GM23248 (cell line): ENCODE measurements around the gene TOX2. TPM values are rescaled to one million over a fixed set of nuclear protein-coding genes. Genes with fewer than 3 reads are reported as not detected.
A peak's percentile ranks its signal among the peaks of the same experiment; 100 is the strongest.

Experiments used
- DNase-seq: peaks from one replicate; pipeline ENCODE4 v3.0.0-alpha.2; 2015
- H2AFZ ChIP-seq: fragments of 200-600 bp; sonication (generic); 2 replicates; pipeline ENCODE4 v1.6.1; 2016; ENCODE audit warnings: antibody characterized with exemption
- H3F3A ChIP-seq: fragments of 200-600 bp; sonication (generic); 2 replicates; pipeline ENCODE4 v1.6.1; 2016; ENCODE audit warnings: mild to moderate bottlenecking, antibody characterized with exemption, mixed run types; ENCODE audit not compliant: insufficient read depth
- H3K27ac ChIP-seq: fragments of 200-600 bp; sonication (generic); 2 replicates; pipeline ENCODE4 v1.5.1; 2016; ENCODE audit warnings: mild to moderate bottlenecking
- H3K27me3 ChIP-seq: fragments of 200-600 bp; sonication (generic); replicated peaks from 2 replicates; pipeline ENCODE4 v1.6.1; 2016; ENCODE audit warnings: mild to moderate bottlenecking; ENCODE audit not compliant: insufficient read depth
- H3K36me3 ChIP-seq: fragments of 200-600 bp; sonication (generic); 2 replicates; pipeline ENCODE4 v1.6.1; 2016; ENCODE audit warnings: low read depth, mild to moderate bottlenecking
- H3K4me1 ChIP-seq: fragments of 200-600 bp; sonication (generic); 2 replicates; pipeline ENCODE4 v1.6.1; 2016; ENCODE audit warnings: mild to moderate bottlenecking; ENCODE audit not compliant: insufficient read depth
- H3K4me2 ChIP-seq: fragments of 200-600 bp; sonication (generic); one replicate; pipeline ENCODE4 v1.6.1; 2016; ENCODE audit warnings: mild to moderate bottlenecking; ENCODE audit not compliant: unreplicated experiment
- H3K4me3 ChIP-seq: fragments of 200-600 bp; sonication (generic); 2 replicates; pipeline ENCODE4 v1.5.1; 2016; ENCODE audit warnings: mild to moderate bottlenecking
- H3K79me2 ChIP-seq: fragments of 200-600 bp; sonication (generic); 2 replicates; pipeline ENCODE4 v1.6.1; 2016; ENCODE audit warnings: mild to moderate bottlenecking; ENCODE audit not compliant: insufficient read depth
- H3K9ac ChIP-seq: fragments of 200-600 bp; sonication (generic); 2 replicates; pipeline ENCODE4 v1.6.1; 2016; ENCODE audit warnings: mild to moderate bottlenecking
- H3K9me2 ChIP-seq: fragments of 200-600 bp; sonication (generic); 2 replicates; pipeline ENCODE4 v1.6.1; 2016; ENCODE audit warnings: mixed run types, mild to moderate bottlenecking, moderate library complexity; ENCODE audit not compliant: insufficient read depth
- H3K9me3 ChIP-seq: fragments of 200-600 bp; sonication (generic); one replicate; pipeline ENCODE4 v1.6.1; 2017; ENCODE audit warnings: low read depth
- H4K20me1 ChIP-seq: fragments of 200-600 bp; sonication (generic); 2 replicates; pipeline ENCODE4 v1.6.0; 2016; ENCODE audit not compliant: insufficient read depth
- EZH2 ChIP-seq: fragments of 200-600 bp; sonication (generic); IDR thresholded peaks from 2 replicates; pipeline ENCODE4 v1.6.1; 2018; ENCODE audit warnings: antibody characterized with exemption, mild to moderate bottlenecking; ENCODE audit not compliant: insufficient read depth, poor library complexity, severe bottlenecking
- EZH2phosphoT487 ChIP-seq: fragments of 200-600 bp; sonication (generic); IDR thresholded peaks from 2 replicates; pipeline ENCODE4 v1.6.1; 2018; ENCODE audit warnings: antibody characterized with exemption, moderate library complexity, mild to moderate bottlenecking, low read depth; ENCODE audit not compliant: insufficient read depth
- WGBS, 2 experiments: methylation state at CpG; one replicate each; pipeline ENCODE4 v1.1.6; 2015 to 2017; ENCODE audit warnings: low lambda C conversion rate in 2 of 2, low coverage in 1 of 2; ENCODE audit errors: missing lambda C conversion rate in 2 of 2; 5-methylcytosine and 5-hydroxymethylcytosine counted together
- in situ Hi-C: fragments of 300-500 bp; cut with MboI; formaldehyde crosslinking; loops from 2 replicates; pipeline ENCODE4 v1.15.0; 2020
- polyA plus RNA-seq: library from polyadenylated mRNA; unstranded; fragments of >200 nt; fragmentation: Nextera tagmentation; extraction: Ambion mirVana; gene quantifications from 2 replicates; pipeline ENCODE4 v1.2.1, GENCODE V29; 2016
- total RNA-seq: library from RNA; depleted of rRNA; stranded (reverse); fragments of >200 nt; shearing (Covaris generic); gene quantifications from 2 replicates; pipeline ENCODE4 v1.2.3, GENCODE V29; 2014

TOX2 gene
- total and polyA plus RNA-seq, 2 experiments from 2014 or later = 0.97 to 15.9 TPM

DNA sequence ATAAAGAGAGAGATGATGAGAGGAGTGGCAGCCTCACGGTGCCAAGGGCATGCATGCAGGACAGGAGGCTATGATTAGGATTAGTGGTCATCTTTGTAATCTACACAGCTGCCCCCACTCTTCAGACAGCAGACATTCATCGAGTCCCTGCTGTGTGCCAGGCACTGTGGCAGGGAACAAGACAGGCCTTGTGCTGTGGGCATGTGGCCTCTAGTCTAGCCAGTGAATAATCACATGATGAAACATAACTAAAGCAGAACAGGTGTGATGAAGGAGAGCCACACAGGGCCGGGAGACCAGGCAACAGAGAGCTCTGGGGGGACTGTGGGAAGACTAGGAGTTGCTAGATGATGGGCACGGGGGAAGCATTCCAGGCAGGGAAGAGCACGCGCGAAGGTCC is 22.2 kb downstream of the TOX2 start:
- peaks cover 34% of the 10 kb centered on the region for H3K4me1 ChIP-seq
- no peak overlapping the region for H3K4me2 ChIP-seq
- in situ Hi-C loops = no loop called here

DNA sequence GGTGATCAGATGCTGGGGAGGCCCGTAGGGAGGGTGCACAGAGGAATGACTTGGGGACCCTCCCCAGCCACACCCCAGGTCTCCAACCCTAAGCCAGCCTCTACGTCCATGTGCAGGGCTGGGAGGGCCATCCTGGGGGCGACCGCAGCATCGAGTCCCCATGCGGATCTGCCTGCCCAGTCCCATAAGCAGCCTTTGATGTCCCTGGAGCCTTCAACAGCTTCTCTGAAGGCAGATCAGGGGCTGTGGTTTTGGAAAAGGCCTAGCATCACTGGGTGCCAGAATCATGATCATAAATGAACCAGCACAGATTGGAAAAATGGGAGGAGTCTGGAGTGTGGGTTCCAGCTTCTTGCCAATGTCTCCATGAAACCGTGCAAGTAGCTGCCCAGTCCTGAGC is 22.9 kb downstream of the TOX2 start:
- no peak overlapping the region for H3K4me3 ChIP-seq
- no peaks in the 10 kb centered on the region for H3K9me2 ChIP-seq
- no peaks in the 10 kb centered on the region for H3K27me3 ChIP-seq
- H3K79me2 ChIP-seq = 0 out of 2 replicates have a peak, but pooled peaks cover 5% of the 10 kb centered on the region
- no peak overlapping the region for H3K27ac ChIP-seq
- WGBS, 2 experiments = 57 to 64% methylated on average over 6 to 7 of the region's 7 CpGs
- TF ChIP-seq EZH2phosphoT487 (no peak), EZH2 (no peak)
- peaks cover 22% of the 10 kb centered on the region for H3F3A ChIP-seq
- H3K4me1 ChIP-seq = peaks cover 42% of the 10 kb centered on the region
- H2AFZ ChIP-seq = no peak overlapping the region
- no peaks in the 10 kb centered on the region for H3K9me3 ChIP-seq
- no peaks in the 10 kb centered on the region for H3K36me3 ChIP-seq
- DNase-seq = peak; percentile 68
- no peaks in the 10 kb centered on the region for H4K20me1 ChIP-seq
- in situ Hi-C loops = no loop called here
- H3K4me2 ChIP-seq = no peak overlapping the region
- H3K9ac ChIP-seq = no peak overlapping the region

More for the DNA sequence above, 22.2 kb downstream of the TOX2 start:
- no peaks in the 10 kb centered on the region for H3K9me2 ChIP-seq
- no peak for TF ChIP-seq EZH2phosphoT487
- H2AFZ ChIP-seq = no peak overlapping the region
- H3K36me3 ChIP-seq = no peaks in the 10 kb centered on the region
- WGBS, 2 experiments = 98% methylated on average over 7 of the region's 7 CpGs
- no peaks in the 10 kb centered on the region for H4K20me1 ChIP-seq
- H3K79me2 ChIP-seq = peaks cover 9% of the 10 kb centered on the region
- H3K9ac ChIP-seq = no peak overlapping the region
- no peak overlapping the region for H3K27ac ChIP-seq
- H3F3A ChIP-seq = peaks cover 16% of the 10 kb centered on the region
- no peak overlapping the region for H3K4me3 ChIP-seq
- H3K9me3 ChIP-seq = no peaks in the 10 kb centered on the region
- no peak for DNase-seq
- no peaks in the 10 kb centered on the region for H3K27me3 ChIP-seq

DNA sequence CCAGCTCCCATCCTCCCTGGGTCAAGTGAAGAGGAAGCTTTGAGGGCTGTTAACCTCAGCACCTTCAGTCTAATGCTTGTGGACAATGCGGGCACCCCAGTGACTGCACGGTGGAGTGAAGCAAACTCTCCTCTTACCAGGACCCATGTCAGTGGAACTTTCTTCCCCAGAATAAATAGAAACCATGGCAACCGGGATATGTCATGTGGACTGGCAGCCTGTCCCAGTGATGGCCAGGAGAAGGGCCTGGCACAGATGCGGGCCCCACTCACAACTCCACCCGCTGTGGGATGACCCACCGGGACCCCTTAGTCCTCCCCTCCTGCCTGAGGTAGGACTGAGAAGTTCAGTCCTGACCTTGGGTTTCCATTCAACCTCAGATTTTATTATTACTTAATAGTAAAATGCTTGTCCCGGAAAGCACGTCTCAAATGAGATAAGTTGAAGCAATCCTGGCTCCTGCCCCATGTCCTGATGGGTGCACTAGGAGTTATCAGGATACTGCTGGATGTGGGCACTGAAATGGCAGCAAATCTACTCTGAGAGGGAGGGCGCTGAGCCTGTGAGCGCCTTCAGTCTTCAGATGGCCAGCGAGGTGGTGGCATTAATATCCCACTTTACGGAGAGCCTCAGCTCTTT is 23.5 kb downstream of the TOX2 start:
- no peaks in the 10 kb centered on the region for H3K27me3 ChIP-seq
- H4K20me1 ChIP-seq = no peaks in the 10 kb centered on the region
- DNase-seq = peak; percentile 53
- no peak overlapping the region for H3K27ac ChIP-seq
- in situ Hi-C loops = no loop called here
- H3K4me1 ChIP-seq = peaks cover 47% of the 10 kb centered on the region
- no peak overlapping the region for H3K9ac ChIP-seq
- H3K79me2 ChIP-seq = 0 out of 2 replicates have a peak, but pooled peaks cover 5% of the 10 kb centered on the region
- no peaks in the 10 kb centered on the region for H3K9me3 ChIP-seq
- WGBS, 2 experiments = 84% methylated on average over 12 of the region's 12 CpGs
- H3K36me3 ChIP-seq = no peaks in the 10 kb centered on the region
- no peak overlapping the region for H2AFZ ChIP-seq
- H3K9me2 ChIP-seq = no peaks in the 10 kb centered on the region
- H3K4me3 ChIP-seq = no peak overlapping the region
- no peak overlapping the region for H3K4me2 ChIP-seq
- TF ChIP-seq EZH2phosphoT487 (no peak), EZH2 (no peak)
- H3F3A ChIP-seq = peaks cover 26% of the 10 kb centered on the region

DNA sequence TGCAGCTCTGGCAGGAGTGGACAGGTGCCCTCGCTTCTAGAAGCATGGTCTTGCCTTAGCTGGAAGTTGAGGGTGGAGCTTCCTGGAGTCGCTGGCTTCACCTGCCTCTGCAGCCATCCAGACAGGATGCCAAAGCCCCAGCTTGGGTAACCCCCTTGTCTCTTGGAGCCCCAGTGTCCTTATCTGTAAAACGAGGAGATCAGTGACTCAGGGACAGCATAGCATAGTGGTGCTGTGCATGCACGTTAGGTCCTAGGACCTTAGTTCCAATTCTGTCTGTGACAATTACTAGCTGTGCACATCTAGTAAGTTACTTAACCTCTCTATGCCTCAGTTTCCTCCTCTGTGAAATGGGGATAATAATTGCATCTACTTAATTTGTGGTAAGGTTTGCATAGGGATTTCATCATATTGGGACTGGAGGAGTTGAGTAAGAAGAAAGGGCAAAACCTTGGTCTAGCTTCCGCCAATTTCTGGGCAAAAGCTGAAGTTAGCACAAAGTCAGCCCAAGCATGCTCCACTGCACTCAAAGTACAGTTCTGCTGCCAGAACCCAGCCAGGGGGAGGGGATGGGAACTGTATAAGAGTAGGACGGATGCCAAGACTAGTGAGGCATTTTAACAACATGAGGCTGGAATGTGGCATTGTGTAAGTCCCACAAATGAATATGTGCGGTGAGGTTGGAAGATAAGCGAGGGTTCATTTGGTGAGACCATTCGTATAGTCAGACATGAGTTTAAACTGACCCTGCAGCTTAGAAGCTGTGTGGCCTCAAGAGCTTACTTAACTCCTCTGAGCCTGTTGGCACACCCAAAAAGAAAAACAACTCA is 24.5 kb downstream of the TOX2 start:
- WGBS, 2 experiments = 20 to 22% methylated on average over 9 of the region's 9 CpGs
- Histone ChIP-seq H3K9me2 (no peaks in the 10 kb centered on the region), H3K79me2 (no peaks in the 10 kb centered on the region), H3K9ac (peak overlapping the region; percentile 14), H3K4me1 (peaks cover 48% of the 10 kb centered on the region), H4K20me1 (no peaks in the 10 kb centered on the region), H3F3A (peaks cover 32% of the 10 kb centered on the region), H2AFZ (no peak overlapping the region), H3K36me3 (no peaks in the 10 kb centered on the region), H3K27me3 (no peaks in the 10 kb centered on the region), H3K4me3 (no peak overlapping the region), H3K27ac (peak overlapping the region; percentile 73), H3K9me3 (no peaks in the 10 kb centered on the region), H3K4me2 (peak overlapping the region; percentile 49)
- peak; percentile 100 for DNase-seq
- TF ChIP-seq EZH2 = no peak
- TF ChIP-seq EZH2phosphoT487 = peak; percentile 72; the same call in 1 of the 2 replicates
- in situ Hi-C loops = no loop called here
